Lung (tissue), 12 donors: Measurements from ENCODE around the gene PTPRT. TPM values are rescaled to one million over a fixed set of nuclear protein-coding genes. Genes with fewer than 3 reads are reported as not detected.

ENCODE experiments used
- ATAC-seq: fragments of 200-7000 bp; cut with Tn5 transposase; one replicate; pipeline ENCODE4 v1.9.1; 2020; ENCODE audit warnings: moderate number of reproducible peaks; ENCODE audit not compliant: insufficient read depth, low FRiP score
- DNase-seq, 3 donors: peaks; one replicate each; pipeline ENCODE4 v3.0.0-alpha.2; 2013 to 2017
- H3K27ac ChIP-seq, 2 donors: one replicate each; pipeline ENCODE4 v1.5.1; 2013; ENCODE audit warnings: mild to moderate bottlenecking in 2 of 2, moderate library complexity in 2 of 2, control low read depth in 1 of 2, inconsistent platforms in 1 of 2, low read depth in 1 of 2, low read length in 1 of 2
- H3K27me3 ChIP-seq, 3 donors: one replicate each; pipeline ENCODE4 v1.5.1; 2013; ENCODE audit warnings: low read length in 2 of 3; ENCODE audit not compliant: control insufficient read depth in 3 of 3, insufficient read depth in 3 of 3
- H3K36me3 ChIP-seq, 4 donors: one replicate each; pipeline ENCODE4 v1.5.1; 2013; ENCODE audit warnings: low read length in 4 of 4, mild to moderate bottlenecking in 1 of 4, moderate library complexity in 1 of 4; ENCODE audit not compliant: control insufficient read depth in 4 of 4, insufficient read depth in 4 of 4
- H3K4me1 ChIP-seq, 5 donors: one replicate each; pipeline ENCODE4 v1.5.1; 2013; ENCODE audit warnings: low read length in 5 of 5, mild to moderate bottlenecking in 2 of 5, moderate library complexity in 1 of 5; ENCODE audit not compliant: control insufficient read depth in 5 of 5, insufficient read depth in 5 of 5
- H3K4me3 ChIP-seq: one replicate; pipeline ENCODE4 v1.5.1; 2013; ENCODE audit warnings: mild to moderate bottlenecking, control low read depth, moderate library complexity
- H3K9ac ChIP-seq, 2 donors: one replicate each; pipeline ENCODE4 v1.5.1; 2013; ENCODE audit warnings: low read length in 2 of 2, control low read depth in 1 of 2; ENCODE audit not compliant: insufficient read depth in 1 of 2
- H3K9me3 ChIP-seq, 4 donors: one replicate each; pipeline ENCODE4 v1.5.1; 2013; ENCODE audit warnings: low read length in 3 of 4, mild to moderate bottlenecking in 1 of 4, moderate library complexity in 1 of 4; ENCODE audit not compliant: control insufficient read depth in 4 of 4, insufficient read depth in 3 of 4
- WGBS, 2 donors: extraction: QIAGEN DNeasy Blood & Tissue Kit; methylation state at CpG; one replicate each; pipeline ENCODE4 v1.1.7; 2013; 5-methylcytosine and 5-hydroxymethylcytosine counted together
- polyA plus RNA-seq, 2 donors: library from polyadenylated mRNA; stranded (reverse); fragments of 200-250 nt; gene quantifications; one replicate each; pipeline ENCODE4 v1.2.1, GENCODE V29; 2013
- total RNA-seq, 2 donors: library from RNA; depleted of rRNA in 1 of 2; stranded (reverse); fragments of >200 nt in 1 of 2; gene quantifications; one replicate each; pipeline ENCODE4 v1.2.1, GENCODE V29; 2014 to 2021
- TF ChIP-seq, protein P1 (sequence below): IDR thresholded peaks from 2 replicates; pipeline ENCODE4 v1.5.1; 2012; ENCODE audit warnings: mild to moderate bottlenecking; ENCODE audit errors: control extremely low read depth, extremely low read depth
- donor health status: control.
- donor health status: control.
- donor health status: Bipolar disorder and iron deficiency.
- donor health status: healthy.
- donor health status: DM: yes; HTN: yes; CAD: no.

The PTPRT gene
- total and polyA plus RNA-seq, 4 donors, result 0.37 to 13.8 (median 6.1) TPM

- no peak overlapping the region for H3K27ac ChIP-seq
- TF ChIP-seq, protein P1, sequence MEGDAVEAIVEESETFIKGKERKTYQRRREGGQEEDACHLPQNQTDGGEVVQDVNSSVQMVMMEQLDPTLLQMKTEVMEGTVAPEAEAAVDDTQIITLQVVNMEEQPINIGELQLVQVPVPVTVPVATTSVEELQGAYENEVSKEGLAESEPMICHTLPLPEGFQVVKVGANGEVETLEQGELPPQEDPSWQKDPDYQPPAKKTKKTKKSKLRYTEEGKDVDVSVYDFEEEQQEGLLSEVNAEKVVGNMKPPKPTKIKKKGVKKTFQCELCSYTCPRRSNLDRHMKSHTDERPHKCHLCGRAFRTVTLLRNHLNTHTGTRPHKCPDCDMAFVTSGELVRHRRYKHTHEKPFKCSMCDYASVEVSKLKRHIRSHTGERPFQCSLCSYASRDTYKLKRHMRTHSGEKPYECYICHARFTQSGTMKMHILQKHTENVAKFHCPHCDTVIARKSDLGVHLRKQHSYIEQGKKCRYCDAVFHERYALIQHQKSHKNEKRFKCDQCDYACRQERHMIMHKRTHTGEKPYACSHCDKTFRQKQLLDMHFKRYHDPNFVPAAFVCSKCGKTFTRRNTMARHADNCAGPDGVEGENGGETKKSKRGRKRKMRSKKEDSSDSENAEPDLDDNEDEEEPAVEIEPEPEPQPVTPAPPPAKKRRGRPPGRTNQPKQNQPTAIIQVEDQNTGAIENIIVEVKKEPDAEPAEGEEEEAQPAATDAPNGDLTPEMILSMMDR, result no peak
- no peaks in the 10 kb centered on the region for H3K27me3 ChIP-seq
- no peak overlapping the region for H3K9ac ChIP-seq
- no peak for ATAC-seq
- peaks cover 0 to 2% (median 0%) of the 10 kb centered on the region in 4 donors for H3K9me3 ChIP-seq
- no peaks in the 10 kb centered on the region for H3K4me1 ChIP-seq
- WGBS, 2 donors, result 79 to 83% methylated on average over 2 of the region's 2 CpGs
- no peak for DNase-seq
- no peak overlapping the region for H3K4me3 ChIP-seq
- H3K36me3 ChIP-seq, result no peaks in the 10 kb centered on the region
These were observed 70.0 kb downstream of the PTPRT start for GRCh38 chr20:43119720-43120119.

- H3K9ac ChIP-seq, result no peak overlapping the region
These were observed 87.3 kb downstream of the PTPRT start for GRCh38 chr20:43102394-43102793.

GRCh38 chr20:43096931-43097260 lies 92.8 kb downstream of the PTPRT start:
- Histone ChIP-seq H3K9me3 (peaks cover 0 to 3% (median 1%) of the 10 kb centered on the region in 4 donors), H3K9ac (no peak overlapping the region), H3K4me3 (no peak overlapping the region), H3K36me3 (no peaks in the 10 kb centered on the region), H3K27me3 (no peaks in the 10 kb centered on the region), H3K27ac (no peak overlapping the region), H3K4me1 (peaks cover 0 to 10% (median 0%) of the 10 kb centered on the region in 5 donors)
- 71 to 76% methylated on average over 5 of the region's 5 CpGs for WGBS, 2 donors
- ATAC-seq (no peak), DNase-seq (peak in 1 of 3 donors; percentile 45)
- TF ChIP-seq, protein P1, result no peak

More at GRCh38 chr20:43102394-43102793, 87.3 kb downstream of the PTPRT start:
- Histone ChIP-seq H3K27me3 (no peaks in the 10 kb centered on the region), H3K4me3 (no peak overlapping the region), H3K36me3 (no peaks in the 10 kb centered on the region), H3K9me3 (peaks cover 0 to 4% (median 0%) of the 10 kb centered on the region in 4 donors), H3K27ac (no peak overlapping the region), H3K4me1 (no peaks in the 10 kb centered on the region)
- DNase-seq, result no peak
- TF ChIP-seq, protein P1, result no peak
- WGBS, 2 donors, result 55 to 58% methylated on average over 5 of the region's 5 CpGs
- ATAC-seq, result no peak
